ENCODE results near the gene ANKMY1.
"Not testable (repeated sequence)": the region's sequence is repeated elsewhere in the genome, so short reads cannot be mapped to it uniquely, and the experiment has no call there.

ANKMY1 gene

GRCh38 chr2:240506406-240507059 lies 51.3 kb downstream of the ANKMY1 start:
- DNase-seq (ENCODE audit: low spot score) (no peak), FAIRE-seq (no peak)

DNA sequence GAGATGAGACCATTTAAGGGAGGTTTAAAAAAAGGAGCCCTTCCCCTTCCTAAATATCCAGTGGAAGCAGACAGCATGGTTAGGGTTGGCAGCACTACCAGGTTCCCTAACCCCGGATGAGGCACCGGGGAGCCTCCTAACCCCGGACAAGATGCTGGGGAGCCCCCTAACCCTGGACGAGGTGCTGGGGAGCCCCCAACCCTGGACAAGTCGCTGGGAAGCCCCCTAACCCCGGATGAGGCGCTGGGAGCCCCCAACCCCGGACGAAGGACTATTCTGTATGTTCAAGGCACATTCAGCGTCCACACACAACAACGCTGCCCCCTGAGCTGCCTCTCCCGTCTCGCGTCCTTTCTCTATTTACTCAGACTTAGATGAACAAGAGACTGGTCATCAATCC lies 51.9 kb downstream of the ANKMY1 start:
- no peak for DNase-seq (ENCODE audit: low spot score)
- no peak for FAIRE-seq

- no peak for DNase-seq (ENCODE audit: low spot score)
- FAIRE-seq, result no peak
Observed at GRCh38 chr2:240503848-240504247, 53.9 kb downstream of the ANKMY1 start.

GRCh38 chr2:240503375-240503774 lies 54.4 kb downstream of the ANKMY1 start:
- no peak for FAIRE-seq

DNA sequence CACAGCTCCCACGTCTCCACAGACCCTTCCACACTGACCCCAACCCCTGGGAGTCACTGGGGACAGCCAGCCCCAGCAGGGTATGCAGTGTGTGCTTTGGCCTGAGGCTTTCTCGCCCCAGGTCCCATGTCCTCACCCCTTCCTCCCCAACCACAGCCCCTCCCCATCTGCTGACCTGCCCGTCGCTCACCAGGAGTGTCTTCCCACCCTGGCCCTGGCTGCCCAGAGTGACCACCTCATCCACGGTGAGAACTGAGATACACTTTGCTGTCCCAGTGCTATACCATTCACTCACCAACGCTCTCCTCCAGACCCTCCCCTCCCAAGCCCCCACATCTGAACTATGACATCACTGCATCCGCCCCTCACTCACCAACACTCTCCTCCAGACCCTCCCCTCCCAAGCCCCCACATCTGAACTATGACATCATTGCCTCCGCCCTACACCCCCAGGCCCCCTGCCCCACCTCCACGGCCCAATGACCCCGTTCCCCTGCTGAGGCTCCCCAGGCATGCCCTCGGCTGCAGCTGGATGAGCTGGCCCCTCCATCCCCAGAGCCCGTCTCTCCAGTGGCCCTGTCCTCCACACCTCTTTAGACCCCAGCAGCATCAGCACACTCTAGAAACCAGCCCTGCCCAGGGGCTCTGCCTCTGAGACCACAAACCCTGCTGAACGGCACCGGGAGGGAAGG lies 55.2 kb downstream of the ANKMY1 start:
- FAIRE-seq (no peak), DNase-seq (ENCODE audit: low spot score) (no peak)

More at GRCh38 chr2:240503375-240503774, 54.4 kb downstream of the ANKMY1 start:
- DNase-seq (ENCODE audit: low spot score), result no peak

GRCh38 chr2:240502059-240502429 lies 55.7 kb downstream of the ANKMY1 start:
- DNase-seq (ENCODE audit: low spot score) (no peak), FAIRE-seq (no peak)

- DNase-seq (ENCODE audit: low spot score), result no peak
- no peak for FAIRE-seq
Observed at GRCh38 chr2:240501531-240501991, 56.2 kb downstream of the ANKMY1 start.

GRCh38 chr2:240500561-240501423 lies 57.0 kb downstream of the ANKMY1 start:
- DNase-seq (ENCODE audit: low spot score), result no peak

DNA sequence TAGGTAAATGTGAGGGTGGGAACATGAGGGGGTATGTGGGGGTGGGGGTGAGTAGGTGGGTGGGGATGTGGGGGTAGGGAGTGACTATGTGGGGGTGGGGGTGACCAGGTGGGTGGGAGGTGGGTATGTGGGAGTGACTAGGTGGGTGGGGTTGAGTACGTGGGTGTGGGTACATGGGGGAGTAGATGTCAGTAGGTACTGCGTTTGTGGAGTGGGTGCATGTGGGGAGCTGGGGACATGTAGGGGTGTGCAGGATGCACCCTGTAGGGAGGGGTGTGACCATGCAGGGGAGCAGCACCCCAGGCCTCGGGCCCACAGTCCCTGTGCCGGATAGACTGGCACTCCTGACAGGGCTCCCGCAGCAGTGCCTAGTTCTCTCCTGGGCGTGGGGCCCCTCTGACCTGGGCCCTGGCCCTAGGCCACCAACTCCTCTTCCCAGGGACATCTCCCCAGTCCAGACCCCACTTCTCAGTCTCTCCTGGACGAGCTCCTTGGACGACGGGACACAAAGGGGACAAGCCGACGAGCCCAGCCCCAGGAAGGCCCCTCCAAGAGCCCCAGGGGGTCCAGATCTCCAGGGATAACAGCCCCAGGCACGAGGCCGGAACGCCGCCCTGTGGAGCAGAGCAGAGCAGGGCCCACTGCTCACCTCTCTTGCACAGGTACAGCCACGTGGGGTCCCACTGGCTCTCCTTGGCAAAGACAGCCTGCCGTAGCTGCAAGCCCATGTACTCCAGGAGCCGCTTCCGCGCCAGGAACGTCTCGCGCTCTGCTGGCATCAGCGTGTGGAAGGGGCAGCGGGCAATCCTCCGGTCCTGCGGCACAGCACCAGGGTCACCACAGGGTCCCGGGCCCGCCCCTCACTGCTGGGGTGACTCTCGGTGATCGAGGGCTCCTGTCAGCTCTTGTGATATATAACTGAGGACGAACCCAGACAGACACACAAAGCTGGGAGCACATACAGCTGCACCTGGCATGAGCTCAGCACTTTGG lies 58.2 kb downstream of the ANKMY1 start:
- FAIRE-seq (no peak), DNase-seq (ENCODE audit: low spot score) (no peak)

More at GRCh38 chr2:240500561-240501423, 57.0 kb downstream of the ANKMY1 start:
- no peak for FAIRE-seq

GRCh38 chr2:240498958-240499260 lies 58.9 kb downstream of the ANKMY1 start:
- DNase-seq (ENCODE audit: low spot score) (no peak), FAIRE-seq (no peak)

GRCh38 chr2:240498171-240498957 lies 59.4 kb downstream of the ANKMY1 start:
- FAIRE-seq, result no peak
- DNase-seq (ENCODE audit: low spot score), result no peak

GRCh38 chr2:240497082-240497481 lies 60.7 kb downstream of the ANKMY1 start:
- FAIRE-seq; DNase-seq (ENCODE audit: low spot score): not testable (repeated sequence)

GRCh38 chr2:240494942-240495341 lies 62.8 kb downstream of the ANKMY1 start:
- not testable (repeated sequence) for FAIRE-seq; DNase-seq (ENCODE audit: low spot score)

- FAIRE-seq (no peak), DNase-seq (ENCODE audit: low spot score) (no peak)
Observed at GRCh38 chr2:240494194-240494793, 63.5 kb downstream of the ANKMY1 start.

- no peak for FAIRE-seq
- DNase-seq (ENCODE audit: low spot score), result no peak
Observed at GRCh38 chr2:240491483-240491882, 66.3 kb downstream of the ANKMY1 start.

DNA sequence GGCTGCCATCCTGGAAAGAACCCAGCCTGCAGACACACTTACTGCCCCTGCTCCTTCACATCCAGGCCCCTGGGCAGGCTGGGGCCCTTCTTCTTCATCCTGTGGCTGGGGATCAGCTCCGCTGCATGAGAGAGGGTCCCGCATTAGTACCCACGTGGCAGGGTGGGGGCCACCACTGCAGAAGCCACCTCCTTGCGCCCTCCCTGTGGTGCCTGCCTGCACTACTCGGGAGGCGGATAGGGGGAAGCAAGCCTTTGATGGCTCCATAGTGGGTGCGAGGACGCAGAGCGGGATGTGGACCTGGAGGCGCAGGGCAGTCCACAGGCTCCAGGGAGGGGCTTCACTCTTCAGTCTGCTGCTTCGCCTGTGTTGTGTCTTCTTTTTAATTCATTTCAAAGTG lies 75.6 kb downstream of the ANKMY1 start:
- no peak for FAIRE-seq
- DNase-seq (ENCODE audit: low spot score), result no peak

GRCh38 chr2:240481720-240482119 lies 76.1 kb downstream of the ANKMY1 start:
- DNase-seq (ENCODE audit: low spot score) (no peak), FAIRE-seq (no peak)

DNA sequence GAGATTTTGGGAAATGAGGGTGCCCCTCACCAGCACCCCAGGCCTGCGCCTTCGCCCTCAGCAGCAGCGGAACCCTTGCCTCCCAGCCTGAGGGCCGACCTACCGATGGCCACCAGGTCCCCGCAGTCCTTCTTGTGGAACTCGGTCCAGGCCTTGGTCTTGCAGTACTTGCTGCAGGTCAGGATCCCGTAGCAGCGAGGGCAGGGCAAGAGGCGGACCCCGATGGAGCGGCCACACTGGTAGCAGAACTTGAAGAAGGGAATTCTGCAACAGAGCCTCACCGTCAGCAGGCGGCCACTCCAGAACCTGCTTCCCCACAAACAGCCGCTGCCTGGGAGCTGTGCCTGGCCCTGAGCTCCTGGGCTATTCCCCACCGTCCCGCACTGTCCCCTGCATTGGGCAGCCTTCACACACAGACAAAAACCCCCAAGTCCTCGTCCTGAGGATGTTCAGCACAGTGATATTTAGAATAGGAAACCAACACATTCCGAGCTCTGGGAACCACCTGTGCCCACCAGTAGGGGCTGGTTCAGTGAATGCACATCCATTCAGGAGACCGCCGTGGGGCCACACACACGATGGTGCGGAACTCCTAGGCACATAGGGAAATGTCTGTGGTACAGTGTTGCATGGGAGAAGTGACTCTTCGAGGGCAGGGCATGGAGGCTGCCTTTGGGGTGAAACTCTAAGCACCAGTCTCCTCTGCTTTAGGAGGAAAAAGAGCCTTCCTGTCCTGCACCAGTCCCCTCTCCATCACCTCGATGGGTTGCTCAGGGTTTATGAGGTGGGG lies 76.8 kb downstream of the ANKMY1 start:
- DNase-seq (ENCODE audit: low spot score) (no peak), FAIRE-seq (no peak)

GRCh38 chr2:240479111-240479501 lies 78.7 kb downstream of the ANKMY1 start:
- FAIRE-seq, result no peak
- no peak for DNase-seq (ENCODE audit: low spot score)
